ENCODE data around the gene RHOJ.

The RHOJ gene

DNA sequence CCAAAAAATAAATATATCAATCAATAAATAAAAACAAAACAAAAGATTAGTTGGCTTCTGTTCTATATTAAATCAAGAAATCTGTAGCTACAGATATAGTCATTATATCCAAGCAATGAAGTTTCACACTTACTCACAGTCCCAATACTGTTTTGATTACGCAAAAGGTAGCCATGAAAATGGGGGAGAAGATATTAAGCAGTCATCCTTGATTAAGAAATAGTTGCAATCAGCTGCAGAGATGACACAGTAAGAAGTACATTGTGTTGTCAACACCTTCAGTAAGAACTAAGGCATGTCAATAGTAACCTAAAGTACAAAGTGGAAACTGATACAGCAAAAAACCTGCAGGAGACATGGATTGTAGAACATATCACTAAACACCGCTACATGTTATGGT, 11.0 kb upstream of the RHOJ start:
- H3K27ac ChIP-seq = no peak overlapping the region
- TF ChIP-seq CTCF (conservative IDR thresholded peaks at IDR 0.05) = no peak

DNA sequence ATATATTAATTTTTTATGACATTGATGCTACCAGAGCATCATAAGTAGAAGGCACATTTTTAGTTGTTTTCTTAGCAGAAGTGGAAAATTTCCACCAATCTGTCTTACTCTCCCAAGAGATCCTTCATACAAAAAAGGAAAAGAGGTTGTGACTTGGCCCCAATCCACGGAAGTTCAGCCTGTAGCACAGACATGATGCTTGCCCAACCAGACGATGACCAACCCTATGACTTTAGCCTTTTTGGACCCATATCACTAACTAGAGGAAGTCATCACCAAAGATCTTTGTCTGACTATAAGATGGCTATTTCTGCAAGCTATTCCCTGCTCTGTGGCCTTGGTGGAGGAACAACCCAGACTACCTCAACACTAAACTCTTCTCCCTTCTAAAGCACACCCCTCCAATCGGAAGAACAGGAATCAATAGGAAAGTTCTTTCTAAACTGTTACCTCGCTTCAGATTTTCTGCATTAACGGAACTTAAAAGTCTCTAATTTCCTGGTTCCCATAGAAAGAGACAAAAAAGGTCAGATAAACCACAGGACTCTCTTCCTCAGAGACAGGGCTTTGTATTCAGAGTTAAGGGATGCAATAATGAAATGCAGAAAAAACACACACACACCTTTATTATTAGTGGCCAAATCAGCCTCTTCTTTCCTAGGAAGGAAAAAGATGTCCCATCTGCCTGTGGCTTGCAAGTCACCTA, 4.1 kb upstream of the RHOJ start:
- no peak for TF ChIP-seq CTCF (conservative IDR thresholded peaks at IDR 0.05)

DNA sequence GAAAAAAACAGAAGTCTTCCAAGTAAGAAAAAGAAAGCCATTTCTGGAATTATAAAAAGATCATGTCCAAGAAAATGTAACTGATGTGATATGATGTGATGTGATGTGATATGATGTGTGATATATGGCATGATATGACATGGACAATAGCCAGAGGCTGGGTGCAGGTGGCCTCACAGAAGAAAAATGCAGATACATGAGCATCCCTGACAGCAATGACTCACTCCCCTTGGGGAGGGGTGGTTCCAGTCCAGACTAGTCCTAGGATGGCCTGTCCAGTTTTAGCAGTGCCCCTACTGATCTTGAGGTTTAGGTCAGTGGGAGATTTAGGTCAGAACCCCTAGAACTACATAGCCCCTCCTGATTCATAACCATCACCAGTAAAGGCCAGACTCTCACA, 3.5 kb upstream of the RHOJ start:
- no peak overlapping the region for H3K27ac ChIP-seq
- no peak for TF ChIP-seq CTCF (conservative IDR thresholded peaks at IDR 0.05)

More for the DNA sequence above, 4.1 kb upstream of the RHOJ start:
- no peak overlapping the region for H3K27ac ChIP-seq

DNA sequence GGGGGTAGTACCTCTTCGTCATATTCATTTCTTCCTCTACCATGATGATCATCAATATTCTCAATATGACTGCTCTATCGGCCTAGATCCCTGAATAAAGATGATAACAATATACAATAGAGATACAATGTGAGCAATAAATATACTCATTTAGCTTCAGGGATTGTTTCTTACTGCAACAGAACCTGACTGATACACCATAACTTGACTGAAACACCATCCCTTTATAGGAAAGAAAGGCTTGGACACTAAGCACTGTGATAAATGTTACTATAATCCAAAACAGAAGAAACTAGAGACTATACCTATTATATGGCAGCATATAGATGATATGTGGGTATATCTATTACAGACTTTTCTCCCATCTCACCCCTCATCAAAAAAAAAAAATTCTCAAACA, 1.2 kb upstream of the RHOJ start:
- TF ChIP-seq CTCF (conservative IDR thresholded peaks at IDR 0.05) = no peak
- H3K27ac ChIP-seq = no peak overlapping the region

DNA sequence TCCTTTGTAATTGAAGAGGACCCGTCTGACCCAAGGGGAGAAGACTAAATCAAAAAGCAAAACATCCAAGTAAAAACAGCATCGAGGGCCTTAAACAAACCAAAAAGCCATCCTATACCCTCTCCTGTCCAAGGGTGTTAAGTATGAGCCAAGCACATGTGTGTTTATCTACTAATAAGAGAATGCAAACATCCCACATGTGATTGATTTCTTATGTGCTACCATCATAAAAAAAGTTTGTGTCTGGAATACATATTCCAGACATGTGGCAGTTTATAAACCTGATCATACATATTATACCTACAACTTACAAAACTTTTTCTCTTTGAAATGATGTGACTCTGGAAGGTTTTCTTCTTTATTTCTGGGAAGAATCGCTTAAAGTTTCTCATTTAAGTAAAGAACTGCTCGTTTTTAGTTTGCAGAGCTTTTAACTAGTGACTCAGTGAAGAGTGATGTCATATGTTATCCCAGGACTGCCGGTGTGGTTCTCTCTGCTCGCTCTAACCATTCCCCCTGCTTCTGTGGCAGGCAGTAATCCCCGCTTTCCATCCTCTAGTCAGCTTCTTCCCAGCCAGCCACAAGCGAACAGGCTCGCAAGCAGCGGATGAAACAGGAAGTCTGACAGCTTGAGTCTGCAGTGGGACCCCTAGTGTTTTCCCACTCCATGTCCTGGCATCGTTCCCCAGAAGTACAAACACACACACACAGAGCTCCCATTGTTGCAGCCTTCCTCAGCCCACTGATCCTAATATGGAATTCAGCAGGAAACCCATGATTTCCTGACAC, 431 bp upstream of the RHOJ start:
- peak overlapping the region; percentile 74 for H3K27ac ChIP-seq
- peak; percentile 16; the same call in 1 of the 2 replicates for TF ChIP-seq CTCF (conservative IDR thresholded peaks at IDR 0.05)

DNA sequence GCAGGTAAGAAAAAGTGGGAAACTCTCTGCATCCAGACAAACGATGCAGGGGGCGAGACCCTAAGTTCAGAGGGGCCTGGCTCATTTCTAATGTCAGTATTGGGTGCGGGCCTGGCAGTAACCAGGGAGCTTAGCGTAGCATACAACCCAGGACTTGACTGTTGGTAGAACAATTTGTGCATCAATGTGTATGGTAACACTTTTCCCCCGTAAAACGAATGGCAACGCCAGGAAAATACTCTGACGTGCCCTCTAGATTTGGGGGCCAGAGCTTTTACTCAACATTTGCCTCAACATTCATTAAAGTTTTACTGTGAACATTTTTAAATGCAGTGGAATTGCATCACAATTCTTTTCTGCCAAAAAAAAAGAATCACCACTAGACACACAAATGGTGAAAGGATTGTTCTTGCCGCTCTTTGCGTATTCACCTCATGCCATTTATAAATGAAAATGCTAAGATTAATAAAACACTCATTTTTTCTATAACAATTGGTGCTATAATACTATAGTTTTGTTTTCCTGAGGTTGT, 867 bp downstream of the RHOJ start:
- no peak for TF ChIP-seq CTCF (conservative IDR thresholded peaks at IDR 0.05)
- H3K27ac ChIP-seq = peak overlapping the region; percentile 74

DNA sequence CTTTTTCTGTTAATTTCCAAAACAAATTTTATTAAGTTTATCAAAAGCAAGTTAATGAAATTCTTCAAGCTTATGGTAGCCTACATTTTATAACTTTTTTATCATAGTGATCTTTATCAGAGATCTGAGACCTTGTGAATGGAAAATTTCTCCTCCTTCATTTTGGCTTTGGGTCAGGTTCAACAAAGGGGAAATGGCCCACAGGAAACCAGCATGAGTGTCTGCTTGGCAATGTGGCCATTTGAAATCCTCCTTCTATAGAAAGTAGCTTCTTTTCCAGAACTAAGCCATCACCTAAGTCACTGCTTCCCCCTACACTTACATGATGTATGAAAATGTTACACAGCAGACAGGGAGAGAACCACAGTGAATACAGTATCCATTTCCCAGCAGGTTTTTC, 1.6 kb downstream of the RHOJ start:
- no peak overlapping the region for H3K27ac ChIP-seq
- no peak for TF ChIP-seq CTCF (conservative IDR thresholded peaks at IDR 0.05)
